T-helper 1 cell treated with Interleukin-12 subunit alpha and Interleukin-12 subunit beta and Interleukin-4 antibody, amounts not matched to agents 30 μg/mL and 1 μg/mL, for 36 hours (primary cell): ENCODE measurements around the gene CPT2.
"Not testable (repeated sequence)": the region's sequence is repeated elsewhere in the genome, so short reads cannot be mapped to it uniquely, and the experiment has no call there.

ENCODE experiments used
- H3K27ac Mint-ChIP-seq: one replicate; pipeline ENCODE4 v1.8.0; 2021; ENCODE audit warnings: mild to moderate bottlenecking, mixed read lengths
- H3K27me3 Mint-ChIP-seq: one replicate; pipeline ENCODE4 v1.8.0; 2021; ENCODE audit warnings: low read depth, mixed read lengths
- H3K36me3 Mint-ChIP-seq: one replicate; pipeline ENCODE4 v1.8.0; 2021; ENCODE audit warnings: low read depth, mixed read lengths
- H3K4me1 Mint-ChIP-seq: one replicate; pipeline ENCODE4 v1.8.0; 2021; ENCODE audit warnings: low read depth, mixed read lengths
- H3K4me3 Mint-ChIP-seq: one replicate; pipeline ENCODE4 v1.8.0; 2021; ENCODE audit warnings: mild to moderate bottlenecking, moderate library complexity, mixed read lengths
- H3K9me3 Mint-ChIP-seq: one replicate; pipeline ENCODE4 v1.8.0; 2021; ENCODE audit warnings: mixed read lengths

The CPT2 gene

GRCh38 chr1:53195246-53196016 is 1.2 kb upstream of the CPT2 start:
- H3K27me3 Mint-ChIP-seq = no peaks in the 10 kb centered on the region
- H3K36me3 Mint-ChIP-seq = peaks cover 14% of the 10 kb centered on the region
- H3K9me3 Mint-ChIP-seq = no peaks in the 10 kb centered on the region
- peaks cover 24% of the 10 kb centered on the region for H3K4me1 Mint-ChIP-seq
- no peak overlapping the region for H3K27ac Mint-ChIP-seq
- no peak overlapping the region for H3K4me3 Mint-ChIP-seq

GRCh38 chr1:53196017-53196484 is 573 bp upstream of the CPT2 start:
- H3K36me3 Mint-ChIP-seq = peaks cover 16% of the 10 kb centered on the region
- no peaks in the 10 kb centered on the region for H3K9me3 Mint-ChIP-seq
- H3K27me3 Mint-ChIP-seq = no peaks in the 10 kb centered on the region
- H3K27ac Mint-ChIP-seq = peak overlapping the region; percentile 92
- peak overlapping the region; percentile 90 for H3K4me3 Mint-ChIP-seq
- peaks cover 24% of the 10 kb centered on the region for H3K4me1 Mint-ChIP-seq

- Mint-ChIP-seq H3K4me3 (peak overlapping the region; percentile 87), H3K27me3 (no peaks in the 10 kb centered on the region), H3K36me3 (peaks cover 19% of the 10 kb centered on the region), H3K4me1 (peaks cover 24% of the 10 kb centered on the region), H3K9me3 (no peaks in the 10 kb centered on the region), H3K27ac (peak overlapping the region; percentile 96)
Measured at GRCh38 chr1:53197291-53198200, 922 bp downstream of the CPT2 start.

GRCh38 chr1:53198241-53198651 is 1.6 kb downstream of the CPT2 start:
- Mint-ChIP-seq H3K9me3 (no peaks in the 10 kb centered on the region), H3K36me3 (peaks cover 26% of the 10 kb centered on the region), H3K4me3 (peak overlapping the region; percentile 87), H3K27me3 (no peaks in the 10 kb centered on the region), H3K27ac (peak overlapping the region; percentile 96), H3K4me1 (peaks cover 24% of the 10 kb centered on the region)

- H3K27ac Mint-ChIP-seq = no peak overlapping the region
- H3K27me3 Mint-ChIP-seq = no peaks in the 10 kb centered on the region
- no peak overlapping the region for H3K4me3 Mint-ChIP-seq
- H3K4me1 Mint-ChIP-seq = peaks cover under 1% of the 10 kb centered on the region
- peaks cover 57% of the 10 kb centered on the region for H3K36me3 Mint-ChIP-seq
- H3K9me3 Mint-ChIP-seq = peaks cover 29% of the 10 kb centered on the region
Measured at GRCh38 chr1:53203466-53203865, 6.8 kb downstream of the CPT2 start.

GRCh38 chr1:53205496-53205895 is 8.9 kb downstream of the CPT2 start:
- not testable (repeated sequence) for H3K4me3 Mint-ChIP-seq, H3K4me1 Mint-ChIP-seq, H3K27ac Mint-ChIP-seq, H3K27me3 Mint-ChIP-seq
- H3K9me3 Mint-ChIP-seq = peaks cover 29% of the 10 kb centered on the region
- H3K36me3 Mint-ChIP-seq = peaks cover 68% of the 10 kb centered on the region

- H3K27me3 Mint-ChIP-seq, H3K4me1 Mint-ChIP-seq, H3K4me3 Mint-ChIP-seq, H3K27ac Mint-ChIP-seq: not testable (repeated sequence)
- H3K9me3 Mint-ChIP-seq = peaks cover 29% of the 10 kb centered on the region
- peaks cover 66% of the 10 kb centered on the region for H3K36me3 Mint-ChIP-seq
Measured at GRCh38 chr1:53206083-53206685, 9.6 kb downstream of the CPT2 start.

GRCh38 chr1:53206735-53207379 is 10.2 kb downstream of the CPT2 start:
- H3K4me1 Mint-ChIP-seq = no peaks in the 10 kb centered on the region
- H3K9me3 Mint-ChIP-seq = peaks cover 29% of the 10 kb centered on the region
- H3K4me3 Mint-ChIP-seq = no peak overlapping the region
- no peak overlapping the region for H3K27ac Mint-ChIP-seq
- H3K27me3 Mint-ChIP-seq = no peaks in the 10 kb centered on the region
- peaks cover 68% of the 10 kb centered on the region for H3K36me3 Mint-ChIP-seq

- no peak overlapping the region for H3K4me3 Mint-ChIP-seq
- H3K9me3 Mint-ChIP-seq = peaks cover 29% of the 10 kb centered on the region
- H3K27me3 Mint-ChIP-seq = no peaks in the 10 kb centered on the region
- peaks cover 2% of the 10 kb centered on the region for H3K4me1 Mint-ChIP-seq
- no peak overlapping the region for H3K27ac Mint-ChIP-seq
- H3K36me3 Mint-ChIP-seq = peaks cover 68% of the 10 kb centered on the region
Measured at GRCh38 chr1:53207726-53208125, 11.1 kb downstream of the CPT2 start.

GRCh38 chr1:53210352-53210751 is 13.7 kb downstream of the CPT2 start:
- Mint-ChIP-seq H3K4me1 (peaks cover 2% of the 10 kb centered on the region), H3K9me3 (peaks cover 15% of the 10 kb centered on the region), H3K4me3 (no peak overlapping the region), H3K27ac (no peak overlapping the region), H3K36me3 (peaks cover 48% of the 10 kb centered on the region), H3K27me3 (no peaks in the 10 kb centered on the region)

GRCh38 chr1:53210954-53211353 is 14.3 kb downstream of the CPT2 start:
- Mint-ChIP-seq H3K4me1 (peaks cover 2% of the 10 kb centered on the region), H3K4me3 (no peak overlapping the region), H3K36me3 (peaks cover 48% of the 10 kb centered on the region), H3K9me3 (peaks cover 13% of the 10 kb centered on the region), H3K27me3 (no peaks in the 10 kb centered on the region), H3K27ac (no peak overlapping the region)

GRCh38 chr1:53214376-53214940 is 17.8 kb downstream of the CPT2 start:
- peaks cover 16% of the 10 kb centered on the region for H3K4me1 Mint-ChIP-seq
- no peaks in the 10 kb centered on the region for H3K27me3 Mint-ChIP-seq
- no peaks in the 10 kb centered on the region for H3K9me3 Mint-ChIP-seq
- H3K36me3 Mint-ChIP-seq = peaks cover 27% of the 10 kb centered on the region
- no peak overlapping the region for H3K4me3 Mint-ChIP-seq
- no peak overlapping the region for H3K27ac Mint-ChIP-seq

- H3K27me3 Mint-ChIP-seq = no peaks in the 10 kb centered on the region
- no peak overlapping the region for H3K27ac Mint-ChIP-seq
- no peaks in the 10 kb centered on the region for H3K9me3 Mint-ChIP-seq
- peaks cover 12% of the 10 kb centered on the region for H3K36me3 Mint-ChIP-seq
- peaks cover 24% of the 10 kb centered on the region for H3K4me1 Mint-ChIP-seq
- peak overlapping the region; percentile 34 for H3K4me3 Mint-ChIP-seq
Measured at GRCh38 chr1:53218201-53218600, 21.6 kb downstream of the CPT2 start.

GRCh38 chr1:53219711-53220110 is 23.1 kb downstream of the CPT2 start:
- Mint-ChIP-seq H3K36me3 (peaks cover 8% of the 10 kb centered on the region), H3K4me3 (peak overlapping the region; percentile 90), H3K9me3 (no peaks in the 10 kb centered on the region), H3K27me3 (no peaks in the 10 kb centered on the region), H3K4me1 (peaks cover 24% of the 10 kb centered on the region), H3K27ac (peak overlapping the region; percentile 96)
